COLO668 (cell line): Measurements from ENCODE around the gene HDAC7.

ENCODE experiments used
- DNase-seq: peaks from one replicate; lab custom pipeline; 2025; ENCODE audit not compliant: unreplicated experiment; lab: John Stamatoyannopoulos, UW

The HDAC7 gene

DNA sequence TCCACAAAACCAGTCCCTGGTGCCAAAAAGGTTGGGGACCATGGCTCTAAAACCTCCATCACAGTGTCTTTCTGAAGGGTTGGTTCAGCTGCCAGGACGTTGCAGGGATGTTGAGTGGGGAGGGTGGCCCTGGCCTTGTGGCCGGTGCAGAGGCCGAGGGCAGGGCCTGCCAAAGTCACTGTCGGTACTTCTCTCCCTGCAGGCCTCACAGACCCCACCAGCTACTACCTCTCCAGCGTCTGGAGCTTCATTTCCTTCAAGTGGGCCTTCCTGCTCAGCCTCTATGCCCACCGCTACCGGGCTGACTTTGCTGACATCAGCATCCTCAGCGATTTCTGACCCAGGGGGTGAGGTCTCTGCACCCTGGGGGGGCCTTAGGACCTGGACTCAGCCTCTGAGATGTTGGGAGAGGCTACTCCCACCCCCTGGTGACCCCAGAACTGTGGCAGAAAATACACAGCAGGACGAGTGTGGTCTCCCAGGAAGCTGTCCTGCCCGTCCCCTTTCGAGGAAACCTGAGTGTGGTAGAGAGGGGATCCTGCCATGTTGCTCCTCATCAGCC is 39.7 kb downstream of the HDAC7 start:
- no peak for DNase-seq

DNA sequence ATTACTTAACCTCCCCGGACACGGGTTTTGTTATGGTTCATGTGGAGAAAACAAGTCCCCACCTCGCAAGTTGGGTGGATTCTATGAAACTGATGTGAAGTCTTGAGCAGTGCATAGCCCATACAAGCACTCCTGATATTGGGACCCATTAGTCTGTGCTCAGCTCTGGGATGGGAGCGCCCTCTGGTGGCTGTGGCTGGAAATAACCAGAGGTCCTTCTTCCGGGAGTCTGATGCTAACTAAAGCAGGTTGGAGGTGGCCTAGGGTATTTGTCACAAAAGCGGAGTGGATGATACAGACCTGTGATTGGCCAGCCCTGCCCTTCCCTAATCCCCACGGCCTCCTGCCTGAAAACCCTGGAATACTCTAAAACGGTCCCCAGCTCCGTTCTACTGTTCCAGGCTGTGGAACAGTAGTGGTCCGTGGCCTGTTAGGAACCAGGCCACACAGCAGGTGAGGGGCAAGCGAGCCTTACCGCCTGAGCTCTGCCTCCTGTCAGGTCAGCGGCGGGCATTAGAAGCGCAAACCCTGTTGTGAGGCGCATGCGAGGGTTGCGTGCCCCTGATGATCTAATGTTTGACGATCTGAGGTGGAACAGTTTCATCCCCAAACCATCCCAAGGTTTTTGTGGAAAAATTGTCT is 40.3 kb downstream of the HDAC7 start:
- peak; percentile 76 for DNase-seq

DNA sequence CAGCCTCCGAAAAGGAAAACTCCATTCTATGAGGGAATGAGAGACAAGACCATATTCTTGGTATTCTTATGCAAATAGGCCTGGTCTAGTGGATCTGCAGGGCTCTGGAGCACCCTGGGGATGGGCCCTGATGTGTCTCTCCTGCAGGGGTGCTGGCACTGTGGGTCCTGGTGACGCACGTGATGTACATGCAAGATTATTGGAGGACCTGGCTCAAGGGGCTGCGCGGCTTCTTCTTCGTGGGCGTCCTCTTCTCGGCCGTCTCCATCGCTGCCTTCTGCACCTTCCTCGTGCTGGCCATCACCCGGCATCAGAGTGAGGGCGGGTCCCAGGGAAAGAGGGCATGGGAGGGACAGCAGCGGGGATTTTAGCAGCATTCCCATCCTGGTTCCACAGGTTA is 40.8 kb downstream of the HDAC7 start:
- DNase-seq: no peak

DNA sequence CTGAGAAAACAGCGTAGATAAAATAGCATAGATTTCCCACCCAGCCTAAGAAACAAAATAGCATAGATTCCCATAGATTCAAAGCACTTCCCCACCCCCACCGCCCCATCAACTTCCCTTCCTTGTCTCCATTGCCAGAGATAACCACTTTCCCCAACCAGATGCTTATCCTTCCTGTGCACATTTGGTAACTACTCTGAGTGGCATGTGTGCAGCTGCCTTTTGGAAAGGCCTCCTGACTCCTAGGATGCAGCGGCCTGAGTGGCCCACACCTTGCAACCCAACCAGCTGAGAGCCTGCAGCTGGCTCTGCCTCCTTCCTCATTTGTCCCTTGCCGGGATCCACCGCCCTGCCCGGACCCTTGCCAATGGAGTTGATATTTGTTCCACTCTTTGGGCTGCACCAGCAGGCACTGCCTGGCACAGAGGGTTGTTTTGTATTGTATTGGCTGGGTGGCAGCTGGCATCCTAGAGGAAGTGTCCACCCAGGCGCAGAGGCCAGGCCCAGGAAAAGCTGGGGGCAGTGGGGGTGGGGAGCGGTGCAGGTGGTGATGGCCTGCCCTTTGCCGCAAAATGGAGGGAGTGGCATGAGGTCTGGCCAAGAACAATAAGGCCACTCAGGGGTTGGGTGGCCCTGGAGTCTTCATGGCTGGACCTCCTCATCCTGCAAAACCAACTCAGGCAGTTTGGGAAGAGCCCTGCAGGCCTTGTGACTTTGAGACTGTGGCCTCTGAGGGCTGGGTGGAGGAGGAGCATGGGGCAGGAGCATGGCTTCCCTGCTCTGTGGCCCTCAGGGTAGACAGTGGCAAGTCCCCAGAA is 41.8 kb downstream of the HDAC7 start:
- peak; percentile 10 for DNase-seq

DNA sequence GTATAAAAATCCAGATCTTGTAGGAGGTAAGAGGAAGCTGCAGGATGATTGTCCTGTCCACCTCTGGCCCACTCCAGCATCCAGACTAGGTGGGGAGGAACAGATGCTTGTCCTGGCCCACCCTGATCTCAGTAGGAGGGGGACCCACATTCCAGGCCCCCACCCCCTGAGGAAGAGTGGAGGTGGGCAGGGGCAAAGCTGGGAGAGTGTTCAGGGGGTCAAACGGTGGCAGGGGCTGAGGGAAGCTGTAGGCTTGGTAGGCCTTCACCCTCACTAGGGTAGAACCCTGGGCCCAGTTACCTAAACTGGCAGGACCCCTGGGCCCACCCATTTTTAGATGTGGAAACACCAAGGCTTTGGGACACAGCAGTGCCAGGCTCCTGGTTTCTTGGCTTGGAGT is 42.6 kb downstream of the HDAC7 start:
- DNase-seq: no peak

DNA sequence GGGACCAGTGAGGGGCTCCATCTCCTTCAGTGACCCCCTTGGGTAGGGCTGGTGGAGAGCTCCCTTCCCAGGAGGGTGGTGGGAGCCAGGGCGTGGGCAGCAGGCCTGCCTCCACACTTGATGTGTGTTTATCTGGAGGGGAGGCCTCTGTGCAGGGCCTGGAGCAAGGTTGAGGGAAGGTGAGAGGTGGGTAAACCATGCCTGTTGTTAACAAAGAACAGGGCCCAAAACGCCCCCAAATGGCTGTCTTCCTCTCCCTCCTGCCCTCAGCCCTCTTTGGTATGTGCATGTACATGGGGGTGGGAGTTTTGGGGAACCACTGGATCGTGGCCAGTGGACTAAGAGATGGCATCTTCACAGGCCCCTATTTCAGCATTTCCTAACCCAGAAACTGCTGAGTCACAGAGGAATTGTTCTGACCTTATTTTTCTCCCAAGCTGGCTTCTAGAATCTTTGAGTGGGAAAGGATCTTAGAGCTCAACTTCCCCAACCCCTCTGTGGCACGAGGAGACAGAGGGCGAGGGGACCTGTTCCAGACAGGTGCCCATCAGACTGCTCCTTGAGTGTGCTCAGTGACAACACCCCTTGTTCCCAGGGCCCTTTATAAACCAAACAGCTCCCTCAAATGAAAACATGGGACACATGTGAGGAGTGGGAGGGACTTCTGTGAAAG is 43.1 kb downstream of the HDAC7 start:
- DNase-seq: no peak

DNA sequence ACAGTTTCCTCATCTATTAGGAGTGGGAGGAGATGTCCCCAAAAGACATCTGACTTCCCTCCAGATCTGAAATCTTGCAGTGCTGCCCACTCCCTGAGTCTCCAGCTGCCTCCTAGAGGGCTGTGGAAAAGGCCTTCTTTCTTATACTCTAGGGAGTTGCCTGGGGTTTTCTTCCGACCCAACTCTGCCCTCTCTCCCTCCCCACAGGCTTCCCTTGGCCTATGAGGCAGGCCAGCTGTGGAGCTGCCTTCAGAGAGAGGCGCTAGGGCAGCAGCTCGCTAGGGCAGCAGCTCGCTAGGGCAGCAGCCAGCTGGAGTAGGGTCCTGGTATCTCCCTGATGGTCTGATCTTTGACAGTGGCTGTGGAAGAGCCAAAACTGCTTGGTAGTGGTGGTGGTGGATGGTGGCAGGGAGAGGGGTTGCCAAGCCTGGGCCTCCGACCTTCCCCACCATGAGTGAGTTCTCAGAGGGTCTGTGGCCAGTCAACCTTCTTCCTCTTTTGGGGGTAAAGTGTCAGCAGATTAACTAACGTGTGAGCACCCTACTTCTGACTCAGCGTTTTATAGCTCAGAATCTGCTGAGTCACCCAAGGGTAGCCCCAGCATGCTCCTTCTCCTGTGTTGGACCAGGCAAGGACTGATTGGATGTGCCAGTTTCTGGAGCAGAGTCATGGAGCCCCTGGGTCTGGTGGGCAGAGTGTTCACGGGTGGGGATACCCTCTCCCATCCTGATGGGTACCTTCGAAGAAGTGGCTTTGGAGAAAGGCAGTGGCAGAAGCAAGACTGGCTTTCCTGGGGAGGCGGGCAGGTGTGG is 44.4 kb downstream of the HDAC7 start:
- DNase-seq: no peak

DNA sequence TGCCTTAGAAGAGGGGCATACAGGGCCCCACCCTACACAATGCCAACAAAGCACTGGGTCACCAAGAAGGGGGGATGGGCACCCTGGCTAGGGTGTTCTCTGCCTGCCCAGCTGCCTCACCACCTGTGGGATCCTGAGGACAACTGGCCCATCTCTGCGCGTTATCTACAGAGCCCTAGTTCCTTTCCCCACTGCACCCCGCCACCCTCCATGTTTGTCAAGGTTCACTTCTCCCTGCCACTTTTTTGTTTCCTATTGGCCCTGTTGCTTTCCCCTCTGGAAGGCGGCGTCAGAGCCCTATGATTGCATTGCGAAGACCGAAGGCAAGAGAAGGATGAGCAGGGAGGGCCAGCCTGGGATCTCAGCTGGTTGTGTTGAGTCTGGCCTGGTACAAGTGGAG is 45.0 kb downstream of the HDAC7 start:
- peak; percentile 3 for DNase-seq

DNA sequence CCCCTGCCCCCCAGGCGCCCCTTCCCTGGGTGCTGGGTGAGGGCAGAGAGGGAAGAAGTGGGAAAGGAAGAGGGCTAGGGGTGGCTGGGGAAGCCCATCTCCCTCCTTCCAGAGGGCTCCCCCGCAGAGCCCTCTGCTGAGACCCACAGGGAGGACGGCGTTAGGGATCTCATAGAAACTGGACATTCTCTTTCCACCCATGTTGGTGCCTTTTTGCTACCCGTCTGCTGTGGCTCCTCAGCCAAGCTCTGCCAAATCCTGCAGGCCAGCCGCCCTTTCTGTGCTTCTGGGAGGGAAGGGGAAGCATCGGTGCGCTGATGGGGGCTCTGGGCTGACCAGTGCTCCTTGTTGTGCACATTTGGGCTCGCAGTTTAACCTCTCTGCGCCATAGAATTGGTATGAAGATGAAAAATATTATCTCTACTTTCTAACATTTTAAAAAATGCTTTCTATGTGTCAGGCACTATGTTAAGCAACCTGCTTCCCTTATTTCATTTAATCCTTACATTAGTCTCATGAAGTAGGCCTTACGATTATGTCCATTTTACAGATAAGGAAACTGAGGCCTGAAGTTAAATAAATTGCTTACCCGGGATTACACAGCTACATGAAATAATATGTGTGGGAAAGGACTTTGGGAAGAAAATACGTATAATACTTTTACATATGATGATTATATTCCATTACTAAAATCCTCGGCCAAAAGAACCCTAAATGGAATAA is 45.7 kb downstream of the HDAC7 start:
- peak; percentile 17 for DNase-seq

DNA sequence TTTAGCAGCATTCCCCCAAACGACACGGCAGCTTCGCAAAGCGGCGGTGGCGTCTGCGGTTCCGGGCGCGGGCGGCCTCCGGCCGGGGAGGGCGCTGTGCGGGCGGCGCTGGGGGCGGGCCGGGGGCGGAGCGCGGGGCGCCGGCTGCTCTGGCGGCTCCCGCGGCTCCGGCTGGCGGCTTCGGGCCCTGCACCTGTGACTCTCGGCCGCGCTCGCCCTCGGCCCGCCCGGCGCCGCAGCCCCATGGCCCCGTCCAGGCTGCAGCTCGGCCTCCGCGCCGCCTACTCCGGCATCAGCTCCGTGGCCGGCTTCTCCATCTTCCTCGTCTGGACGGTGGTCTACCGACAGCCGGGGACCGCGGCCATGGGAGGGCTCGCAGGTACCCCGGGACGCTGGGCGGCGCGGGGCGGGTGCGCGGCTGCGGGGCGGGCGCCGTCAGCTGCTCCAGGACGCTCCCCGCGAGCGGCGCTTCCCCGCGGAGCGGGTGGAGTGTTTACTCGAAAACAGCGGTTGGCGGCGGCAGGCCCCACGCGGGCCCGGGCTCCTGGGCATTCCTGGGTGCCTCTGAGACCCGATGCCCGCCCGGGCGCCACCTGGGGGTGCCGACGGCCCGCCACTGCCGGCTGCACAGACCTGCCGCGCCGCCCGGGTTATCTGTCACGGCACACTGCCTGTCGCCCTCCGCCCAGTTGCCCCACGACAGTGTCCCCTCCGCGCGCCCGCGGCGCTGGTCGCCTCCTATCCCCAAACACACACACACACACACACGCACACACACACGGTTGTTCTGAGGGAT is 46.4 kb downstream of the HDAC7 start, which contains the start of gene SLC48A1:
SLC48A1 (plus strand) TSS at position 177 of the 796 bp plus-strand sequence; CDS start at position 244, 67 bp downstream.
- DNase-seq: peak; percentile 83

DNA sequence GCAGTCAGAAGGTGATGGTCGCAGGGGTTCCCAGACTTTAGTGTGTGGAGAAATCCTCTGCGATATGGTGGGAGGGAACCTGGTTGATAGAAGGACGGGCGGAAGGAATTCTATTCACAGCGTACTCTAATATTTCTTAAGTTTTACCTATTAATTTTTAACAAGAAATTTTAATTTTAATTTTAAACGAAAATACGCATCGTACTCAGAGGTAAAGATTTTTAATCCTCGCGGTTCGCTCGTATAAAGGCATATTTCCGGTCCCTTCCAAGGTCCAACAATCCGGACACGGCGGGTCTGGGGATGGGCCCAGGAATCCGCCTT is 47.0 kb downstream of the HDAC7 start:
- DNase-seq: no peak

DNA sequence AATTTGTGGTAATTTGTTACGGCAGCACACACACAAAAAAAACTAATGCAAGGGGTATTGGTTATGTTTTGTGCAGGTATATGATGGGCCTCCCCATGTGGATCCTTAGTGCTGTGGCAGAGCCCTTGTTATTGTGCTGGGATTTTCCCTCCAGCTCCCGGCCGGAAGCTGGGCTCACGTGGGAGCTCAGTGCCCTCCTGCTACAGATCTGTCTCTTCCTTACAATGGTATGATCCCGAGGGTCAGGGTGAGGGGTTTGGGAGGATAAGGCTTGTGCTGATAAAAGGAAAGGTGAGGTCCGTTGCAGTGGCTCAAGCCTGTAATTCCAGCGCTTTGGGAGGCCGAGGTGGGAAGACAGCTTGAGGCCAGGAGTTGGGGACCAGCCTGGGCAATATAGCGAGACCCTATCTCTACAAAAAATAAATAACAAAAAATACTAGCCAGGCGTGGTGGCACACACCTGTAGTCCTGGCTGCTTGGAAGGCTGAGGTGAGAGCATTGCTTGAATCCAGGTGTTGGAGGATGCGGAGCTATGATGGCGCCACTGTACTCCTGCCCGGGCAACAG is 47.5 kb downstream of the HDAC7 start:
- no peak for DNase-seq

DNA sequence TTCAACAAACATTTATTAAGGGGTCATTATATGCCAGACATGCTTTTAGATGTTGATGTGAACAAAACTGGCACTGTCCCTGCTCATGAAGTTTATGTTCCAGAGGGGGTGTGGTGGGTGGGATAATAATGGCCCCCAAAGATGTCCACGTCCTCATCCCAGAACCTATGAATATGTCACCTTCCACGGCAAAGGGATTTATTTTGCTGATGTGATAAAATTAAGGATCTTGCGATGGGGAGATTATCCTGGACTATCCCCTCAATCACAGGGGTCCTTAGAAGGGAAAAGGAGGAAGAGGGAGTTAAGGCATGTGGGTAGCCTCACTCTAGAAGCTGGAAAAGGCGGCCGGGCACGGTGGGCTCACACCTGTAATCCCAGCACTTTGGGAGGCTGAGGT is 48.4 kb downstream of the HDAC7 start:
- DNase-seq: no peak

DNA sequence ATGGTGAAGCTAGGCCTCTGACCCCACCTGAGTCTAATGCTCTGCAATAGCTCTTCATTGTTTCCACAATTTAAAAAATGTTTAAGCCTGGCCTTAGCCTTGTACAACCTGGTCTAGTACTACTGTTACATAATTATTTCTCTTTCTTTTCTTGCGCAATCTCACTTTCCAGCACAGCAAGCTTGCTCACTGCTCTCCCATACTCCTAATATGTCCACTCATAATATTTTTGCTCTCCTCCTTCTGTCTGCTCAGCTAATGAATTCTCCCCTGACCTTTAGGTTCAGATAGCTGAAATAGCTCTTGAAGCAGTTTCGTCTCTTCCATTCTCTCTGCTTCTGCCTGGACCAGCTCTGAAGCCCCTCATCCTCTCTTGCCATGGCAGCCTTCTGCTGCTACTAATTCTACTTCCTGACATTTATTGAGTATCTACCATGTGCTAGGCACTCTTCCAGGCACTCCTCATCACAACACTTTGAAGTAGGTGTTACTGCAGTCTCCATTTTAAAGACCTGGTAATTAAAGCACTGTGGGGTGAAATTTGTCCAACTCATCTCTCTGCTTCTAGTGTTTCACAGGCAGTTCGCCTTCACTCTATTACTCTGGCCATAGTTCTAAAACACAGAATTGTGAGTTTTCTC is 49.5 kb downstream of the HDAC7 start:
- no peak for DNase-seq

DNA sequence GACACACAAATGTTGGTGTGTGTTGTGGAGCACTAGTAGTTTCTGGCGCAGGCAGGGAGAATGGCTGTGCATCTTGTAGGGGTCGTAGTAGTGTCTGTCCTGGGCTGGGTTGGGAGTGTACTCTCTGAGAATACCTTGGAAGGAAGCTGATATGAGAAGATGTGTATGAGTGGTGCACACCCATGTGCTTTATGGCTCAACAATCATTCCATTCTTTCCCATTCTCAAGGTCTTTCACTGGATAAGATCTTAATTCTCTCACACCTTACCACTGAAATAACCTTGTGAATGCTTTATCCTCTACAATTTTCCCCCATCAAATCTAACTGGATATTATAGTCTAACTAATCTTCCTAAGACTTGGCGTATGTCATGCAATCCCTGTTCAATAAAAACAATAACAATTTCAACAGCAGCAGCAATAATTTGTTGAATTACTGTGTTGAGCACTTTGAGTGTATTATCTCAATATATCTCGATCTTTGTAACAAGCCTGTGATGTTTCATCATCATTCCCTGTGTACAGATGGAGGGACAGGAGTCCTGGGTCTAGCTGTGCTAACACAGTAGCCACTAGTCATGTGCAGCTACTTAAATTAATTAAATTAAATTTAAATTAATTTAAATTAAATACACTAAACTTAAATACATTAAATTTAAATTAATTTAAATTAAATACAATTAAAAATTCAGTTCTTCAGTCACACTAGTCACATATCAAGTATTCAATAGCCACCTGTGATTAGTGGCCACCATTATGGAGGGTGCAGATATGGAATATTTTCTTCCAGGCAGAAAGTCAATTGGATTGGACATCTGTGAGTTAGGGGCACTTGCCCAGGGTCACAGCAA is 50.2 kb downstream of the HDAC7 start:
- DNase-seq: no peak

DNA sequence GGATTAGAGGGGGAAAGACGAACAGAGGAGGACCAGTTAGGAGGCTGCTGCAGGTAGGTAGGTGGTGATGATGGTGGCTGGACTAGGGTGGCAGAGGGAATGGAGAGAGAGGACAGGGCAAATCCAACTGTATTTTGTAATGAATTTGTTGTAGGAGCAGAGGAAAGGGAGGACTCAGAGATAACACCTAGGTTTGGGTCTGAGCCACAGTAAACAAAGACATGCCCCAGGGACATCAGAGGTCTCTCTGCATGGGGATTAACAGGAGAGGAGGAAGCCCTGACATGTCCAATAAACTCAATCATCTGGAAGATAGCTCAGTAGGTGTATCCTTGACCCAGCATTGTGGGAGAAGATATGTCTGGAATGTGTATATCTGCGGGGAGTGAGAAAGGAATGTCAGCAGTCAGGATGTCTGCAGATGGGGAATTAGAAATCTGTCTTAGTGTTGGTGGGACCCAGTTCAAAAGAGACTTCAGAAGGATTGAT is 51.3 kb downstream of the HDAC7 start:
- no peak for DNase-seq

DNA sequence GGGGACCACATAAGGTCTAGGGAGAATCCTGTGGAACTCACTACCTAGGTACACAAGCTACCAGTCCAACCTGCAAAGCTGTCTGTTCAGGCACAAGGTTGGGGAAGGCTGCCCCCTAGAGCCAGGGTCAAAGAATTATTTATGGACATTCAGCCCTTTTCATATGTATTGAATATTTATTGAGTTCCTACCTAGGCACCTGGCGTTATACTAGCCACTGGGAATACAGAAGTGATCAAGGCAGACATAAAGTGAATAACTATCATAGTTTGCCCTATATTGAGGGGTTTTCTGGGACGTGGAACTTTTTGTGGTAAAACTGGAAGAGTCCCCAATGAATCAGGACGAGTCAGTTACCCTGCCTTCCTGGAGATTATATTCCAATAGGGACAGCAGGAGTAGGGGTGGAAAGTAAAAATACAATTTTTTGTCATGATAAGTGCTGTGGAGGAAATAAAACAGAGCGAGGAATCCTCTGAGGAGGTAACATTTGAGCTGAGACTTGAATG is 52.4 kb downstream of the HDAC7 start:
- peak; percentile 52 for DNase-seq
